ENCODE measurements around the gene TPCN2.
"Not testable (repeated sequence)": the region's sequence is repeated elsewhere in the genome, so short reads cannot be mapped to it uniquely, and the experiment has no call there.

- not testable (repeated sequence) for TF ChIP-seq CTCF (IDR thresholded peaks at IDR 0.05); POLR2AphosphoS5 (IDR thresholded peaks at IDR 0.05; ENCODE audit: low read depth, low read length); REST (IDR thresholded peaks at IDR 0.05; ENCODE audit: insufficient read depth in 1 of 2, low read depth in 2 of 2, low read length in 1 of 2); TCF7L2 (IDR thresholded peaks at IDR 0.05; ENCODE audit: low read depth, low read length)
These were observed 91.4 kb downstream of the TPCN2 start for GRCh38 chr11:69140161-69140560.
